Adrenal gland (tissue), 12 donors: ENCODE results near the gene MYH6. TPM values are rescaled to one million over a fixed set of nuclear protein-coding genes. Genes with fewer than 3 reads are reported as not detected.

ENCODE experiments used
- DNase-seq, 7 donors: peaks; one replicate each; pipeline ENCODE4 v3.0.0-alpha.2; 2019 to 2020
- H3K27ac ChIP-seq, 5 donors: fragments of 200-600 bp; sonication (generic) in 4 of 5; 1 replicate in 3 of 5; 2 replicates in 2 of 5; pipeline versions ENCODE4 v1.5.1 to v1.8.0; 2016 to 2020; ENCODE audit warnings: mild to moderate bottlenecking in 1 of 5
- H3K27me3 ChIP-seq: fragments of 200-600 bp; 2 replicates; pipeline ENCODE4 v1.8.0; 2021
- H3K36me3 ChIP-seq, 2 donors: fragments of 200-600 bp; replicated peaks in 1 of 2; 1 replicate in 1 of 2; 2 replicates in 1 of 2; pipeline versions ENCODE4 v1.5.1 to v1.8.0; 2018 to 2022
- H3K4me1 ChIP-seq, 2 donors: fragments of 200-600 bp; replicated peaks in 1 of 2; 1 replicate in 1 of 2; 2 replicates in 1 of 2; pipeline versions ENCODE4 v1.5.1 to v1.8.0; 2018 to 2021
- H3K4me3 ChIP-seq, 4 donors: fragments of 200-600 bp; sonication (generic) in 3 of 4; one replicate each; pipeline ENCODE4 v1.5.1; 2016 to 2018
- H3K9me3 ChIP-seq, 3 donors: fragments of 200-600 bp; sonication (generic) in 1 of 3; replicated peaks in 1 of 3; 1 replicate in 2 of 3; 2 replicates in 1 of 3; pipeline versions ENCODE4 v1.5.1 to v1.8.0; 2016 to 2021
- CTCF ChIP-seq, 6 experiments: fragments of 450-650 bp in 4 of 6; fragments of 200-600 bp in 2 of 6; sonication (generic) in 1 of 6; IDR thresholded peaks; 1 replicate in 5 of 6; 2 replicates in 1 of 6; pipeline versions ENCODE4 v1.5.1 to v1.8.0; 2016 to 2021; ENCODE audit warnings: antibody characterized with exemption in 6 of 6, mild to moderate bottlenecking in 2 of 6, moderate library complexity in 1 of 6
- POLR2A ChIP-seq, 2 donors: fragments of 450-650 bp; IDR thresholded peaks; one replicate each; pipeline ENCODE4 v1.6.1; 2017; ENCODE audit warnings: antibody characterized with exemption in 2 of 2, mild to moderate bottlenecking in 2 of 2, moderate library complexity in 1 of 2
- WGBS, 4 donors: extraction: QIAGEN DNeasy Blood & Tissue Kit in 2 of 4; methylation state at CpG; one replicate each; pipeline versions ENCODE4 v1.1.5 to v1.1.7; 2013 to 2017; 5-methylcytosine and 5-hydroxymethylcytosine counted together
- intact Hi-C, 2 donors: fragments of 100-400 bp; cut with DNase I; formaldehyde crosslinking; loops; one replicate each; pipeline versions ENCODE4 v1.14.1 to v1.15.0; 2022 to 2023
- polyA plus RNA-seq, 3 donors: library from polyadenylated mRNA; stranded (reverse); fragments of 200-250 nt in 2 of 3; fragments of 350-450 nt in 1 of 3; fragmentation: Illumina TruSeq in 1 of 3; extraction: RNeasy Lipid Tissue Mini Kit (QIAGEN cat#74804) in 1 of 3; gene quantifications; one replicate each; pipeline ENCODE4 v1.2.3, GENCODE V29; 2013 to 2014
- total RNA-seq, 9 donors: library from RNA; depleted of rRNA in 4 of 9; stranded (reverse); fragments of >200 nt in 4 of 9; fragments of 120-200 nt in 1 of 9; fragmentation: NEBNext Ultra II Directional in 1 of 9; extraction: Animal tissue kit (Norgen Biotek cat#: 25700) in 1 of 9; gene quantifications; one replicate each; pipeline versions ENCODE4 v1.1.0 to v1.2.4, GENCODE V29; 2013 to 2023
- donor health status: healthy with polysubstance abuse.
- donor health status: Bipolar disorder and iron deficiency.
- donor health status: DM: yes; HTN: yes; CAD: no.
- donor health status: DM: no; HTN: no; CAD: no.
- donor health status: DM: no; HTN: no; CAD: no.
- donor health status: DM: yes; HTN: yes; CAD: no.

Gene MYH6
- total and polyA plus RNA-seq, 12 donors: under 0.01 to 5.2 (median 0.27) TPM; not detected in 5

GRCh38 chr14:23385244-23385641 lies 22.8 kb downstream of the MYH6 start:
- TF ChIP-seq CTCF (IDR thresholded peaks at IDR 0.05) (no peak), POLR2A (IDR thresholded peaks at IDR 0.05) (no peak)
- H3K4me1 ChIP-seq: no peaks in the 10 kb centered on the region
- no peaks in the 10 kb centered on the region for H3K27me3 ChIP-seq
- no peak overlapping the region for H3K27ac ChIP-seq
- H3K9me3 ChIP-seq: no peaks in the 10 kb centered on the region
- intact Hi-C loops: no loop called here
- H3K4me3 ChIP-seq: no peak overlapping the region
- no peaks in the 10 kb centered on the region for H3K36me3 ChIP-seq
- no peak for DNase-seq
- WGBS, 4 donors: 80 to 87% (median 84%) methylated on average over 2 of the region's 2 CpGs

- intact Hi-C loops: no loop called here
- 86 to 92% (median 89%) methylated on average over 29 of the region's 29 CpGs for WGBS, 4 donors
- Histone ChIP-seq H3K36me3 (no peaks in the 10 kb centered on the region), H3K9me3 (no peaks in the 10 kb centered on the region), H3K27ac (no peak overlapping the region), H3K27me3 (no peaks in the 10 kb centered on the region), H3K4me1 (no peaks in the 10 kb centered on the region), H3K4me3 (no peak overlapping the region)
- no peak for TF ChIP-seq POLR2A (IDR thresholded peaks at IDR 0.05)
- TF ChIP-seq CTCF (IDR thresholded peaks at IDR 0.05): no peak
- DNase-seq: no peak
These were observed 23.6 kb downstream of the MYH6 start for GRCh38 chr14:23384364-23385080.

- H3K27me3 ChIP-seq: no peaks in the 10 kb centered on the region
- no peak overlapping the region for H3K4me3 ChIP-seq
- no peaks in the 10 kb centered on the region for H3K4me1 ChIP-seq
- intact Hi-C loops: no loop called here
- no peak for TF ChIP-seq POLR2A (IDR thresholded peaks at IDR 0.05)
- no peak for TF ChIP-seq CTCF (IDR thresholded peaks at IDR 0.05)
- DNase-seq: no peak
- 59 to 74% (median 67%) methylated on average over 10 of the region's 10 CpGs for WGBS, 4 donors
- no peaks in the 10 kb centered on the region for H3K9me3 ChIP-seq
- H3K36me3 ChIP-seq: no peaks in the 10 kb centered on the region
- H3K27ac ChIP-seq: no peak overlapping the region
These were observed 25.2 kb downstream of the MYH6 start for GRCh38 chr14:23382731-23383440.

GRCh38 chr14:23382276-23382675 lies 25.8 kb downstream of the MYH6 start:
- no peaks in the 10 kb centered on the region for H3K9me3 ChIP-seq
- TF ChIP-seq CTCF (IDR thresholded peaks at IDR 0.05): no peak
- no peak for TF ChIP-seq POLR2A (IDR thresholded peaks at IDR 0.05)
- no peak overlapping the region for H3K27ac ChIP-seq
- H3K4me1 ChIP-seq: no peaks in the 10 kb centered on the region
- no peak overlapping the region for H3K4me3 ChIP-seq
- no peak for DNase-seq
- H3K27me3 ChIP-seq: no peaks in the 10 kb centered on the region
- no peaks in the 10 kb centered on the region for H3K36me3 ChIP-seq
- 80 to 94% (median 86%) methylated on average over 1 to 6 of the region's 6 CpGs for WGBS, 4 donors
- intact Hi-C loops: no loop called here
